ENCODE results near the gene SEMA3F. TPM values are rescaled to one million over a fixed set of nuclear protein-coding genes. Genes with fewer than 3 reads are reported as not detected.
A peak's percentile ranks its signal among the peaks of the same experiment; 100 is the strongest.

Gene SEMA3F
- total RNA-seq, 6 donors from 2014 or later = 4.2 to 76.0 (median 27.5) TPM

DNA sequence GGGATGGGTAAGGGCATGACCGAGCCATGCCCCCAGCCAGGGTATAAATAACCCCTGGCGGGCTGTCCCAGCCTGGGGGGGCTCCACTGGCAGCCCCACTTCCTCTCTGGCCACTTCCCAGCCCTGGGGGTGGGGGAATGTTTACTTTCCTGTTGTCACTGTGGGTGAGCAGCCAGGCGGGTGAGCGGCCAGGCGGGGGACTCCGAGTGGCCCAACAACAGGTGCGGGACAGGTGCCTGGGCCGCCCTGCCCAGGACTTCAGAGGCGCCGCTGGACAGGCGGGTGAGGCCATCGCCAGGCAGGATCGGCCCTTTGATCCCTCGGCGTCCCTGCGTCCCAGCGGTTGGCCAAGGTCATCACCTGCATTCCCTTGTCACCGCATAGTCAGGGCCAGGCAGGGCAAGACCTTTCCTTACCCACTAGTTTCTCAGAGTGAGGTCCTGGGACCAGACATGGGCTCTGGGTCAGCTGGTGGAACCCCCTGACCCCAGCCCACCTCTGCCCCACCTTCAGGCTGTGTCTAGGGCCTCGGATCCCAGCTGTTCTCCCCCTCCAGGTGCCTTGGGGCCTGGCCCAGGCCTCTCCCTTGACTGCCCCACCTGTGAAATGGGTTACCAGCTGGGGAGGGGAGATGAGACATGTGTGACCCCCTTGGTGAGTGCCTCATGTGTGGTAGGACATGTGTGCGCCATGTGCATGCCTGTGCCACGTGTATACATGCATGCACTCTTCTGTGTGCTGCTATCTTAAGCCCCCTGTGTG is 16.6 kb downstream of the SEMA3F start:
- Histone ChIP-seq H3K4me3 (no peak overlapping the region), H3K4me1 (peaks cover 51 to 80% (median 59%) of the 10 kb centered on the region in 4 donors), H3K9me3 (no peaks in the 10 kb centered on the region), H3K36me3 (peaks cover 0 to 31% (median 14%) of the 10 kb centered on the region in 4 donors), H3K27ac (peak overlapping the region; percentile 74 to 89 (median 78)), H3K27me3 (no peaks in the 10 kb centered on the region)
- WGBS, 2 donors = 77 to 80% methylated on average over 1 to 6 of the region's 21 CpGs
- ATAC-seq (ENCODE audit: low FRiP score in 2 of 2) (no peak), DNase-seq (peak in 1 of 2 donors; percentile 86)
- TF ChIP-seq POLR2AphosphoS5 (IDR thresholded peaks at IDR 0.05) = peak in 1 of 2 donors; percentile 7
- no peak for TF ChIP-seq EP300 (IDR thresholded peaks at IDR 0.05)

GRCh38 chr3:50172626-50173220 is 17.6 kb downstream of the SEMA3F start:
- peaks cover 0 to 37% (median 17%) of the 10 kb centered on the region in 4 donors for H3K36me3 ChIP-seq
- WGBS, 2 donors = 73 to 74% methylated on average over 6 to 8 of the region's 8 CpGs
- peaks cover 42 to 70% (median 56%) of the 10 kb centered on the region in 4 donors for H3K4me1 ChIP-seq
- no peak for DNase-seq
- no peaks in the 10 kb centered on the region for H3K9me3 ChIP-seq
- H3K27me3 ChIP-seq = no peaks in the 10 kb centered on the region
- peak in 1 of 6 experiments; percentile 6 for TF ChIP-seq CTCF (IDR thresholded peaks at IDR 0.05)
- TF ChIP-seq POLR2A (IDR thresholded peaks at IDR 0.05) = no peak
- H3K27ac ChIP-seq = peak overlapping the region; percentile 39 to 89 (median 78)
- ATAC-seq (ENCODE audit: low FRiP score in 2 of 2) = no peak
- H3K4me3 ChIP-seq = no peak overlapping the region

DNA sequence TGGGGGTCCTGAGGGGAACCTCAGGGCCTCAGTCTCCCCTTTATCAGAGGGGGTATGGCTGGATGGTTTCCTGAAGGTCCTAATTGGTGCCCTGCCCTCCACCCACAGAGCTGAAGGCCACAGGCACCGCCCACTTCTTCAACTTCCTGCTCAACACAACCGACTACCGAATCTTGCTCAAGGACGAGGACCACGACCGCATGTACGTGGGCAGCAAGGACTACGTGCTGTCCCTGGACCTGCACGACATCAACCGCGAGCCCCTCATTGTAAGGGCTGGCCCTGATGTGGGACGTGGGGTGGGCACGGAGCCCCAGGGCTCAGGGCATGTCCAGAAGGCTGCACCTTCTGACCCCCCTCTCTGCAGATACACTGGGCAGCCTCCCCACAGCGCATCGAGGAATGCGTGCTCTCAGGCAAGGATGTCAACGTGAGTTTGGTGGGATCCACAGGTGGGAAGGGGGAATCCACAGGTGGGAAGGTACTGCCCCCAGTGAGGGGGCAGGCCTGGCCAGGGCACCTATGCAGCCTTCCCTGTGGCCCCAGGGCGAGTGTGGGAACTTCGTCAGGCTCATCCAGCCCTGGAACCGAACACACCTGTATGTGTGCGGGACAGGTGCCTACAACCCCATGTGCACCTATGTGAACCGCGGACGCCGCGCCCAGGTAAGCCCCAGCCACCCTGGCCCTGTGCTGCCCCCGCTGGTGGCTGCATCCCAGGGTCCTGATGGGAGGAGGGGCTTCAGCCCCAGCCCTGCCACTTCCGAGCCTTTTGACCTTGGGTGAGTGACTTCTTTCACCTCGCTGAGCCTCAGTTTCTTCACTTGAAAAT is 18.8 kb downstream of the SEMA3F start:
- DNase-seq (no peak), ATAC-seq (ENCODE audit: low FRiP score in 2 of 2) (no peak)
- WGBS, 2 donors = 61 to 69% methylated on average over 16 to 21 of the region's 29 CpGs

GRCh38 chr3:50174517-50174895 is 19.4 kb downstream of the SEMA3F start:
- H3K4me1 ChIP-seq = peaks cover 24 to 53% (median 39%) of the 10 kb centered on the region in 4 donors
- H3K27me3 ChIP-seq = no peaks in the 10 kb centered on the region
- DNase-seq = no peak
- H3K36me3 ChIP-seq = peaks cover 0 to 37% (median 17%) of the 10 kb centered on the region in 4 donors
- no peak for ATAC-seq (ENCODE audit: low FRiP score in 2 of 2)
- no peak overlapping the region for H3K4me3 ChIP-seq
- no peaks in the 10 kb centered on the region for H3K9me3 ChIP-seq
- peak overlapping the region in 1 of 4 donors; percentile 14 for H3K27ac ChIP-seq
- 77 to 93% methylated on average over 3 to 7 of the region's 7 CpGs for WGBS, 2 donors
- TF ChIP-seq POLR2AphosphoS5 (IDR thresholded peaks at IDR 0.05) = no peak
- no peak for TF ChIP-seq EP300 (IDR thresholded peaks at IDR 0.05)
- TF ChIP-seq POLR2A (IDR thresholded peaks at IDR 0.05) = no peak
- TF ChIP-seq CTCF (IDR thresholded peaks at IDR 0.05) = no peak

More for the DNA sequence above, 18.8 kb downstream of the SEMA3F start:
- no peak overlapping the region for H3K4me3 ChIP-seq
- H3K4me1 ChIP-seq = peaks cover 30 to 59% (median 44%) of the 10 kb centered on the region in 4 donors
- peaks cover 0 to 37% (median 17%) of the 10 kb centered on the region in 4 donors for H3K36me3 ChIP-seq
- H3K27ac ChIP-seq = peak overlapping the region in 1 of 4 donors; percentile 89
- H3K9me3 ChIP-seq = no peaks in the 10 kb centered on the region
- TF ChIP-seq EP300 (IDR thresholded peaks at IDR 0.05) (no peak), POLR2A (IDR thresholded peaks at IDR 0.05) (no peak), POLR2AphosphoS5 (IDR thresholded peaks at IDR 0.05) (no peak), CTCF (IDR thresholded peaks at IDR 0.05) (no peak)
- H3K27me3 ChIP-seq = no peaks in the 10 kb centered on the region

All from upper lobe of left lung (tissue), 6 donors.